Measurements from ENCODE around the gene ABCA9. TPM values are rescaled to one million over a fixed set of nuclear protein-coding genes. Genes with fewer than 3 reads are reported as not detected.

The ABCA9 gene
- total and polyA plus RNA-seq, 2 of the 13 experiments (the other 11 are each of a cell fraction or from before 2014, with no cell fraction given) = 0.04 TPM; not detected in 1

DNA sequence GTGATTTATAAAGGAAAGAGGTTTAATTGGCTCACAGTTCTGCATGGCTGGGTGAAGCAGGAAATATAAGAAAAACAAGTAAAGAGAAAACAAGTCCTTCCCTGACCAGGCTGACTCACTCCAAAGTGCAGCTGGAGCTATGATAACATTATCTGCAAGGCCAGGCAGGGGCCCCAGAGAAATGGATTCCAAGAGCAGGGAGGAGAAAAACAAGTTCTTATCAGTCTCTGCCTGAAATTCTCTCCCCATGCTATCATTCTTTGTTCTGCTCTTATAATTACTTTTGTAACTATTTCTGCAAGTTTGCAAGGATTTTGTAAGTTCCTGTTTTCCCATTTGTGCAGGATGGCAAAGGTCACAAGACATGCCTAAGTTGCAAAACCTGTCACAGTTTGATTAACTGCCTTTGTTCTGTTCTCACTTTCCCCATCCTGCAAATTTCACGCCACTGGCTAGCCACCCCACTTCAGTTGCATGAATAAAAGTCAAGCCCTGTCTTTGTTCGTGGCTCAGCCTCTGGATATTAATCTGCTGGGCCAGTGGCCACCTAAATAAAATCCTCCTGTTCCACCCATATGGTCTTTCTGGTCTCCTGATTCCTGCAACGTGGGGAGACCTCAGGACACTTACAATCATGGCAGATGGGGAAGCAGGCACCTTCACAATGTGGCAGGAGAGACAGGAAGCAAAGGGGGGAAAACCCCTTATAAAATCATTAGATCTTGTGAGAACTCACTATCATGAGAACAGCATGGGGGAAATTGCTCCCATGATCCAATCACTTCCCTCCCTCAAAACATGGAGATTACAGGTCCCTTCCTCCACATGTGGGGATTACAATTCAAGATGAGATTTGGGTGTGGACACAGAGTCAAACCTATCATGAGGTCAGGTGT is 13.1 kb downstream of the ABCA9 start (continued):
- TF ChIP-seq, protein P1, sequence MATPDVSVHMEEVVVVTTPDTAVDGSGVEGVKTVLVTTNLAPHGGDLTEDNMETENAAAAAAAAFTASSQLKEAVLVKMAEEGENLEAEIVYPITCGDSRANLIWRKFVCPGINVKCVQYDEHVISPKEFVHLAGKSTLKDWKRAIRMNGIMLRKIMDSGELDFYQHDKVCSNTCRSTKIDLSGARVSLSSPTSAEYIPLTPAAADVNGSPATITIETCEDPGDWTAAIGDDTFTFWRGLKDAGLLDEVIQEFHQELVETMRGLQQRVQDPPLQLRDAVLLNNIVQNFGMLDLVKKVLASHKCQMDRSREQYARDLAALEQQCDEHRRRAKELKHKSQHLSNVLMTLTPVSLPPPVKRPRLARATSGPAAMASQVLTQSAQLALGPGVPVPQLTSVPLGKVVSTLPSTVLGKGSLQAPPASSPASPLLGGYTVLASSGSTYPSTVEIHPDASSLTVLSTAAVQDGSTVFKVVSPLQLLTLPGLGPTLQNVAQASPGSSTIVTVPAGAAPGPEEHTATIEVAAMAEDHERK (CRISPR knock-in tag; IDR thresholded peaks at IDR 0.05; ENCODE audit: low read depth) = no peak
- TF ChIP-seq SMYD3 (CRISPR knock-in tag; IDR thresholded peaks at IDR 0.05) (peak; percentile 78; the same call in 1 of the 2 replicates), ZNF792 (CRISPR knock-in tag; IDR thresholded peaks at IDR 0.05) (peak; percentile 24; the same call in 1 of the 2 replicates), ZNF367 (CRISPR knock-in tag; IDR thresholded peaks at IDR 0.05; ENCODE audit: borderline replicate concordance) (no peak), HOXA7 (CRISPR knock-in tag; IDR thresholded peaks at IDR 0.05) (no peak), SMAD1 (CRISPR knock-in tag; IDR thresholded peaks at IDR 0.05; ENCODE audit: borderline replicate concordance, low read depth) (no peak), ATM (IDR thresholded peaks at IDR 0.05; ENCODE audit: borderline replicate concordance) (no peak), NFYB (CRISPR knock-in tag; IDR thresholded peaks at IDR 0.05) (no peak; the same call in 1 of the 2 replicates), XBP1 (CRISPR knock-in tag; IDR thresholded peaks at IDR 0.05) (no peak), FOXP1 (IDR thresholded peaks at IDR 0.05) (no peak), FOXP1 (CRISPR knock-in tag; IDR thresholded peaks at IDR 0.05) (peak; percentile 93), ZNF430 (CRISPR knock-in tag; IDR thresholded peaks at IDR 0.05) (no peak; the same call in 1 of the 2 replicates), STAG1 (CRISPR knock-in tag; IDR thresholded peaks at IDR 0.05) (peak; percentile 49), MTF2 (CRISPR knock-in tag; IDR thresholded peaks at IDR 0.05; ENCODE audit: borderline replicate concordance) (no peak), ZNF724P (CRISPR knock-in tag; IDR thresholded peaks at IDR 0.05; ENCODE audit: borderline replicate concordance) (no peak), RFX1 (IDR thresholded peaks at IDR 0.05) (no peak), ZNF678 (CRISPR knock-in tag; IDR thresholded peaks at IDR 0.05) (no peak), NONO (IDR thresholded peaks at IDR 0.05) (no peak), NONO (CRISPR knock-in tag; conservative IDR thresholded peaks at IDR 0.05) (peak; percentile 94), KLF13 (CRISPR knock-in tag; IDR thresholded peaks at IDR 0.05) (no peak), ZNF652 (CRISPR knock-in tag; IDR thresholded peaks at IDR 0.05; ENCODE audit: borderline replicate concordance, low read depth) (no peak)
- TF ChIP-seq, protein P2, sequence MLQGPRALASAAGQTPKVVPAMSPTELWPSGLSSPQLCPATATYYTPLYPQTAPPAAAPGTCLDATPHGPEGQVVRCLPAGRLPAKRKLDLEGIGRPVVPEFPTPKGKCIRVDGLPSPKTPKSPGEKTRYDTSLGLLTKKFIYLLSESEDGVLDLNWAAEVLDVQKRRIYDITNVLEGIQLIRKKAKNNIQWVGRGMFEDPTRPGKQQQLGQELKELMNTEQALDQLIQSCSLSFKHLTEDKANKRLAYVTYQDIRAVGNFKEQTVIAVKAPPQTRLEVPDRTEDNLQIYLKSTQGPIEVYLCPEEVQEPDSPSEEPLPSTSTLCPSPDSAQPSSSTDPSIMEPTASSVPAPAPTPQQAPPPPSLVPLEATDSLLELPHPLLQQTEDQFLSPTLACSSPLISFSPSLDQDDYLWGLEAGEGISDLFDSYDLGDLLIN (CRISPR knock-in tag; IDR thresholded peaks at IDR 0.05; ENCODE audit: borderline replicate concordance) = no peak
- TF ChIP-seq, protein P3, sequence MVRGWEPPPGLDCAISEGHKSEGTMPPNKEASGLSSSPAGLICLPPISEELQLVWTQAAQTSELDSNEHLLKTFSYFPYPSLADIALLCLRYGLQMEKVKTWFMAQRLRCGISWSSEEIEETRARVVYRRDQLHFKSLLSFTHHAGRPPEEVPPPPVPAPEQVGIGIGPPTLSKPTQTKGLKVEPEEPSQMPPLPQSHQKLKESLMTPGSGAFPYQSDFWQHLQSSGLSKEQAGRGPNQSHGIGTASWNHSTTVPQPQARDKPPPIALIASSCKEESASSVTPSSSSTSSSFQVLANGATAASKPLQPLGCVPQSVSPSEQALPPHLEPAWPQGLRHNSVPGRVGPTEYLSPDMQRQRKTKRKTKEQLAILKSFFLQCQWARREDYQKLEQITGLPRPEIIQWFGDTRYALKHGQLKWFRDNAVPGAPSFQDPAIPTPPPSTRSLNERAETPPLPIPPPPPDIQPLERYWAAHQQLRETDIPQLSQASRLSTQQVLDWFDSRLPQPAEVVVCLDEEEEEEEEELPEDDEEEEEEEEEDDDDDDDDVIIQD (CRISPR knock-in tag; IDR thresholded peaks at IDR 0.05; ENCODE audit: low read depth) = peak; percentile 88; the same call in 1 of the 2 replicates
- TF ChIP-seq, protein P4, sequence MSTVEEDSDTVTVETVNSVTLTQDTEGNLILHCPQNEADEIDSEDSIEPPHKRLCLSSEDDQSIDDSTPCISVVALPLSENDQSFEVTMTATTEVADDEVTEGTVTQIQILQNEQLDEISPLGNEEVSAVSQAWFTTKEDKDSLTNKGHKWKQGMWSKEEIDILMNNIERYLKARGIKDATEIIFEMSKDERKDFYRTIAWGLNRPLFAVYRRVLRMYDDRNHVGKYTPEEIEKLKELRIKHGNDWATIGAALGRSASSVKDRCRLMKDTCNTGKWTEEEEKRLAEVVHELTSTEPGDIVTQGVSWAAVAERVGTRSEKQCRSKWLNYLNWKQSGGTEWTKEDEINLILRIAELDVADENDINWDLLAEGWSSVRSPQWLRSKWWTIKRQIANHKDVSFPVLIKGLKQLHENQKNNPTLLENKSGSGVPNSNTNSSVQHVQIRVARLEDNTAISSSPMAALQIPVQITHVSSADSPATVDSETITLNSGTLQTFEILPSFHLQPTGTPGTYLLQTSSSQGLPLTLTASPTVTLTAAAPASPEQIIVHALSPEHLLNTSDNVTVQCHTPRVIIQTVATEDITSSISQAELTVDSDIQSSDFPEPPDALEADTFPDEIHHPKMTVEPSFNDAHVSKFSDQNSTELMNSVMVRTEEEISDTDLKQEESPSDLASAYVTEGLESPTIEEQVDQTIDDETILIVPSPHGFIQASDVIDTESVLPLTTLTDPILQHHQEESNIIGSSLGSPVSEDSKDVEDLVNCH (CRISPR knock-in tag; IDR thresholded peaks at IDR 0.05) = no peak
- TF ChIP-seq, protein P5, sequence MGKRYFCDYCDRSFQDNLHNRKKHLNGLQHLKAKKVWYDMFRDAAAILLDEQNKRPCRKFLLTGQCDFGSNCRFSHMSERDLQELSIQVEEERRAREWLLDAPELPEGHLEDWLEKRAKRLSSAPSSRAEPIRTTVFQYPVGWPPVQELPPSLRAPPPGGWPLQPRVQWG (CRISPR knock-in tag; IDR thresholded peaks at IDR 0.05; ENCODE audit: borderline replicate concordance, low read depth) = no peak
